GM12875 (cell line): ENCODE results near the gene TIMM13.

ENCODE experiments used
- H3K4me3 ChIP-seq: one replicate; pipeline ENCODE4 v1.5.1; 2011; ENCODE audit warnings: low read depth, low read length, control low read depth
- TF ChIP-seq, protein P1 (sequence below): IDR thresholded peaks from 2 replicates; pipeline ENCODE4 v1.5.1; 2011; ENCODE audit warnings: low read depth, mild to moderate bottlenecking, control low read depth, inconsistent platforms, low read length, moderate library complexity, borderline replicate concordance; ENCODE audit not compliant: insufficient read depth

TIMM13 gene

DNA sequence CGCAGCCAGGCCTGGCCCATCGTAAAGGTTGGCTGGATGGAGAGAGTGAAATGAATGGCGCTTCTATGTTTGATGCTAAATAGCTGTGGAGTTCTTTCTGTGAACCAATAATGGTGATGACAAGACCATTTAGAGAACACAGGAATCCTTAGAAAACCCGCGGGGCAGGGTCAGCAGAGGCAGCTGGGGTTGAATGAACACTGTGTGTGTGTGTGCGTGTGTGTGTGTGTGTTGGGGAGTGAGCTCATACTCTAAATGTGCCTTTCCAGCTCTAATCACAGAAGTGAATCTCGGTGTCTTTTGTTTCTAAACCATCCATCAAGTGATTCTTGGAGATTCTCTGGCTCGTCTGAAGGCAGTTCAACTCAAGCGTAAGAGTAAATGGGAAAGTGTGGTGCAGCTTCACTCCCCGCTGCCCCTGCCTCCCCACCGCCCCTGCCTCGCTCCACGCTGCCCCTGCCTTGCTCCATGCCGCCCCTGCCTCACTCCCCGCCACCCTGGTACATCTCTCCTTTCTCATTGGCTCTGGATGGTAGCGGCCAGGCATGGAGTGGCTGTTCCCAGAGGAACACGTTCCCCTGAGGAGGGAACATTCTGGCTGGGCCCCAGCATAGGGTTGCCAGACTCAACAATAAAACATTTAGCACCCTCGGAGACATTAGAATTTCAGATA lies 46.1 kb downstream of the TIMM13 start:
- no peak overlapping the region for H3K4me3 ChIP-seq

DNA sequence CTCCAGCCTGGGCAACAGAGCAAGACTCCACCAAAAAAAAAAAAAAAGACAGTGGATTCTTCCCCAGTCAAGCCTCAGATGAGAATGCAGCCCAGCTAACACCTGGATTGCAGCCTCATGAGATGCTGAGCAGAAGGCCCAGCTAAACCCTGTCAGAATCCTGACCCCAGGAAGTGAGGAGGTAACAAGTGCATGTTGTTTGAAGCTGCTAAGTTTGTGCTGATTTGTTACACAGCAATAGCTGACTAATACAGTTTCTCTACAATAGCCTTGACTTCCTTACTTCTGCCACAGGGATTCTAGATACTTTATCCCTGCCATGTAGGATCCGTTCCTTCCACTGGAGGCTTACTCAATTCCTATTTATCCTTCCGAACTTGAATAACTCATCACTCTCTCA lies 46.8 kb downstream of the TIMM13 start:
- no peak overlapping the region for H3K4me3 ChIP-seq
- TF ChIP-seq, protein P1, sequence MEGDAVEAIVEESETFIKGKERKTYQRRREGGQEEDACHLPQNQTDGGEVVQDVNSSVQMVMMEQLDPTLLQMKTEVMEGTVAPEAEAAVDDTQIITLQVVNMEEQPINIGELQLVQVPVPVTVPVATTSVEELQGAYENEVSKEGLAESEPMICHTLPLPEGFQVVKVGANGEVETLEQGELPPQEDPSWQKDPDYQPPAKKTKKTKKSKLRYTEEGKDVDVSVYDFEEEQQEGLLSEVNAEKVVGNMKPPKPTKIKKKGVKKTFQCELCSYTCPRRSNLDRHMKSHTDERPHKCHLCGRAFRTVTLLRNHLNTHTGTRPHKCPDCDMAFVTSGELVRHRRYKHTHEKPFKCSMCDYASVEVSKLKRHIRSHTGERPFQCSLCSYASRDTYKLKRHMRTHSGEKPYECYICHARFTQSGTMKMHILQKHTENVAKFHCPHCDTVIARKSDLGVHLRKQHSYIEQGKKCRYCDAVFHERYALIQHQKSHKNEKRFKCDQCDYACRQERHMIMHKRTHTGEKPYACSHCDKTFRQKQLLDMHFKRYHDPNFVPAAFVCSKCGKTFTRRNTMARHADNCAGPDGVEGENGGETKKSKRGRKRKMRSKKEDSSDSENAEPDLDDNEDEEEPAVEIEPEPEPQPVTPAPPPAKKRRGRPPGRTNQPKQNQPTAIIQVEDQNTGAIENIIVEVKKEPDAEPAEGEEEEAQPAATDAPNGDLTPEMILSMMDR, result no peak

More for the DNA sequence above, 46.1 kb downstream of the TIMM13 start:
- TF ChIP-seq, protein P1, result no peak

DNA sequence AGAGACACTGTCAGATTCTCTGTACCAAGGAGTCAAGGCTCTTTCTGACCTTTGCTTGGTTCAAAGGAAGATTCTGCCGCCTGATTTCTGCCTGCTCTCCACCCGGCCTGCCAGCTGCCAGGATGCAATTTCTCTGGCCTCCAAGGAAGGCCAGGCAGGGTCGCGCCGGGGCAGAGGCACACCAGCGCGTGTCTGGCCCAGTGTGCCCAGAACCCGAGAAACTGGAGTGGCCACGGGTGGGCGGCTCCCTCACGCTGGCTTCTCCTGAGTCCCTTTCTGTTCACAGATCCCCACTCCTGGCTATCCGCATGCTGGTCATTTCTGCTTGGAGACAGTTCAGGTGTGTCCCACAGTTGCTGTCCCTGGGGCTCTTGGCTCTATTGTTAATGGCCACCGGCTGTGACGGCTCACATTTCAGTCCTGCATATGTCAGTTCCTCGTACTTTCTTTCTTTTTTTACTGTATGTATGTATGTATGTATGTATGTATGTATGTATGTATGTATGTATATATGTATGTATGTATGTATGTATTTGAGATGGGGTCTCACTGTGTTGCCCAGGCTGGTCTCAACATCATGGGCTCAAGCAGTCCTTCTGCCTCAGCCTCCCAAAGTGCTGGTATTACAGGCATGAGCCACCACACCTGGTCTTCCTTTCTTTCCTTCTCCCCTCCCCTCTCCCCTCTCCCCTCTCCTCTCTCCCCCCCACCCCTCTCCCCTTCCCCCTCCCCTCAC lies 50.4 kb downstream of the TIMM13 start:
- TF ChIP-seq, protein P1, result no peak
- no peak overlapping the region for H3K4me3 ChIP-seq
